ENCODE data around the gene LDB2.
"Not testable (repeated sequence)": the region's sequence is repeated elsewhere in the genome, so short reads cannot be mapped to it uniquely, and the experiment has no call there.

LDB2 gene

GRCh38 chr4:16582526-16582925 is 315.9 kb downstream of the LDB2 start:
- DNase-seq: no peak

- no peak for DNase-seq
These were observed 316.4 kb downstream of the LDB2 start for GRCh38 chr4:16582036-16582435.

GRCh38 chr4:16581117-16581516 is 317.3 kb downstream of the LDB2 start:
- DNase-seq: no peak

- DNase-seq: no peak
These were observed 317.9 kb downstream of the LDB2 start for GRCh38 chr4:16580514-16580913.

GRCh38 chr4:16579866-16580265 is 318.6 kb downstream of the LDB2 start:
- no peak for DNase-seq

- no peak for DNase-seq
These were observed 321.3 kb downstream of the LDB2 start for GRCh38 chr4:16577177-16577576.

GRCh38 chr4:16574981-16575380 is 323.5 kb downstream of the LDB2 start:
- DNase-seq: no peak

- no peak for DNase-seq
These were observed 324.7 kb downstream of the LDB2 start for GRCh38 chr4:16573739-16574138.

- DNase-seq: no peak
These were observed 325.2 kb downstream of the LDB2 start for GRCh38 chr4:16573206-16573605.

GRCh38 chr4:16572631-16573030 is 325.8 kb downstream of the LDB2 start:
- DNase-seq: no peak

GRCh38 chr4:16572161-16572560 is 326.3 kb downstream of the LDB2 start:
- DNase-seq: no peak

- DNase-seq: no peak
These were observed 328.7 kb downstream of the LDB2 start for GRCh38 chr4:16569790-16570189.

GRCh38 chr4:16557316-16557715 is 341.1 kb downstream of the LDB2 start:
- not testable (repeated sequence) for DNase-seq

GRCh38 chr4:16555156-16555555 is 343.3 kb downstream of the LDB2 start:
- no peak for DNase-seq

- DNase-seq: no peak
These were observed 347.9 kb downstream of the LDB2 start for GRCh38 chr4:16550531-16550930.

GRCh38 chr4:16545656-16546055 is 352.8 kb downstream of the LDB2 start:
- DNase-seq: no peak

- DNase-seq: no peak
These were observed 353.6 kb downstream of the LDB2 start for GRCh38 chr4:16544869-16545268.

GRCh38 chr4:16544251-16544721 is 354.2 kb downstream of the LDB2 start:
- DNase-seq: no peak

GRCh38 chr4:16537926-16538325 is 360.5 kb downstream of the LDB2 start:
- DNase-seq: no peak

GRCh38 chr4:16532240-16532970 is 366.0 kb downstream of the LDB2 start:
- DNase-seq: no peak

GRCh38 chr4:16530688-16531635 is 367.5 kb downstream of the LDB2 start:
- DNase-seq: no peak

- no peak for DNase-seq
These were observed 373.4 kb downstream of the LDB2 start for GRCh38 chr4:16524911-16525554.

- DNase-seq: no peak
These were observed 374.0 kb downstream of the LDB2 start for GRCh38 chr4:16524406-16524805.
